ENCODE results near the gene IL10.

- TF ChIP-seq TSHZ2 (CRISPR knock-in tag; IDR thresholded peaks at IDR 0.05): no peak; the same call in 1 of the 2 replicates
- no peak for TF ChIP-seq ZFP3 (CRISPR knock-in tag; IDR thresholded peaks at IDR 0.05)
- no peak for TF ChIP-seq ZFP30 (CRISPR knock-in tag; IDR thresholded peaks at IDR 0.05)
- no peak for TF ChIP-seq PATZ1 (CRISPR knock-in tag; IDR thresholded peaks at IDR 0.05; ENCODE audit: borderline replicate concordance)
Observed at GRCh38 chr1:206805357-206805756, 33.1 kb upstream of the IL10 start.
